GM12892 (cell line): ENCODE measurements around the gene AOPEP.

Experiments
- POLR2A ChIP-seq: IDR thresholded peaks from 2 replicates; pipeline ENCODE4 v1.6.1; 2011; ENCODE audit warnings: low read depth, low read length, control low read depth
- POLR2AphosphoS5 ChIP-seq: IDR thresholded peaks from 2 replicates; pipeline ENCODE4 v1.6.1; 2011; ENCODE audit warnings: low read depth, low read length, control low read depth
- TAF1 ChIP-seq: IDR thresholded peaks from 2 replicates; pipeline ENCODE4 v1.6.1; 2011; ENCODE audit warnings: low read depth, mild to moderate bottlenecking, control low read depth, low read length, borderline replicate concordance

DNA sequence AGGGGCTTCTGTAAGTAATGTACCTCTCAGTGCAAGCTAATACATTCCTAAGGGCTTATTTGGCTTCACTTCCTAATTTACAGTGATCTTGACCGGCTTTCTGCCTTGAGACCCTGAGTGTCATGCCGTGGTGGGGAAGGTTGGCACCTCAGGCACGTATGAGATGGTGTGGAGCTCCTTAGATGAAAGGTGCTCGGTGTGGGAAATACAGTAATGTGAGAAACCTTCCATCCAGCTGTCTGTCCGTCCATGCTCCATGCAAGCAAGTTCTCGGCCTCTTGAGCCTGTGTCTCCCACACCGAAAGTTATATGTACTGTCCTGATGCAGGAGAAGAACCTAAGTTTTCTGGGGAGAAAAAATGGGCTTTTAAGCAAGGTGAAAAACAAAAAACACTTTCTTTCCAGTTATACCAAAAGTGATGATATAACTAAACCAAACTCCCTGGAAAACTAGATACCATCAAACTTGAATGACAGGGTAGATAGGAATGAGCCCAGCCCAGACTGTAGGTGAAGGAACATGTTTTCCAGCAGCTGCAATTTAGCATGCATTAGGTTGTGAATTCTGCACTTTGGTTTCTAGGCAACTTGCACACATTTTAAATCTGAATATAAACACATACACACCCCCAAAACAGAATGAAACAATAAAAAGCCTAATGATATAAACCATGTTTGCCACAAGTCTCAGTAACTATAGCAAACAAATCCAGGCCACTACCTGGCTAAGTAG lies 311.5 kb downstream of the AOPEP start:
- no peak for TF ChIP-seq POLR2AphosphoS5
- no peak for TF ChIP-seq POLR2A
- no peak for TF ChIP-seq TAF1
